ENCODE measurements around the gene HEXD.
"Not testable (repeated sequence)": the region's sequence is repeated elsewhere in the genome, so short reads cannot be mapped to it uniquely, and the experiment has no call there.

The HEXD gene

GRCh38 chr17:82449131-82449882 lies 31.2 kb downstream of the HEXD start:
- DNase-seq (ENCODE audit: low read depth, low spot score): no peak
- TF ChIP-seq, protein P1, sequence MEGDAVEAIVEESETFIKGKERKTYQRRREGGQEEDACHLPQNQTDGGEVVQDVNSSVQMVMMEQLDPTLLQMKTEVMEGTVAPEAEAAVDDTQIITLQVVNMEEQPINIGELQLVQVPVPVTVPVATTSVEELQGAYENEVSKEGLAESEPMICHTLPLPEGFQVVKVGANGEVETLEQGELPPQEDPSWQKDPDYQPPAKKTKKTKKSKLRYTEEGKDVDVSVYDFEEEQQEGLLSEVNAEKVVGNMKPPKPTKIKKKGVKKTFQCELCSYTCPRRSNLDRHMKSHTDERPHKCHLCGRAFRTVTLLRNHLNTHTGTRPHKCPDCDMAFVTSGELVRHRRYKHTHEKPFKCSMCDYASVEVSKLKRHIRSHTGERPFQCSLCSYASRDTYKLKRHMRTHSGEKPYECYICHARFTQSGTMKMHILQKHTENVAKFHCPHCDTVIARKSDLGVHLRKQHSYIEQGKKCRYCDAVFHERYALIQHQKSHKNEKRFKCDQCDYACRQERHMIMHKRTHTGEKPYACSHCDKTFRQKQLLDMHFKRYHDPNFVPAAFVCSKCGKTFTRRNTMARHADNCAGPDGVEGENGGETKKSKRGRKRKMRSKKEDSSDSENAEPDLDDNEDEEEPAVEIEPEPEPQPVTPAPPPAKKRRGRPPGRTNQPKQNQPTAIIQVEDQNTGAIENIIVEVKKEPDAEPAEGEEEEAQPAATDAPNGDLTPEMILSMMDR (IDR thresholded peaks at IDR 0.05; ENCODE audit: insufficient read depth, low read length, missing control alignments): no peak
- H3K4me3 ChIP-seq (ENCODE audit: low read depth, low read length): peak overlapping the region; percentile 89
- ChIA-PET POLR2A (no interaction called here), CTCF (interaction anchor here (1.4 kb wide), 2 partner anchors 27 to 98 kb away, joined by 4 read pairs; no protein-coding TSS in a partner anchor)

DNA sequence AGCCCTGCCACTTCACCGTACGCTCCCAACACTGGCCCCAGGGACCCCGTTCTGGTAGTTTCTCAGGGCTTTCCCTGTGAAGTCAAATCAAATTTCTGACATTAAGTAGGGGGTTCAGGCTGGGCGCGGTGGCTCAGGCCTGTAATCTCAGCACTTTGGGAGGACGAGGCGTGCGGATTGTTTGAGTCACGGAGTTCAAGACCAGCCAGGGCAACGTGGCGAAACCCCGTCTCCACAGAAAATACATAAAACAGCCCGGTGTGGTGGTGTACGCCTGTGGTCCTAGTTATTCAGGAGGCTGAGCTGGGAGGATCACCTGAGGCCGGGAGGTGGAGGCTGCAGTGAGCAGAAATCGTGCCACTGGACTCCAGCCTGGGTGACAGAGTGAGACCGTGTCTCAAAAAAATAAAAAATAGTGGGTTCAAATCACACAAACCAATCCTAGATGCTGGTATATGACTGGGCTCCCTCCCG lies 31.8 kb downstream of the HEXD start:
- H3K4me3 ChIP-seq (ENCODE audit: low read depth, low read length): peak overlapping the region; percentile 89
- POLR2A ChIA-PET: no interaction called here
- CTCF ChIA-PET: interaction anchor here (1.4 kb wide), 2 partner anchors 27 to 99 kb away, joined by 4 read pairs; no protein-coding TSS in a partner anchor
- no peak for DNase-seq (ENCODE audit: low read depth, low spot score)
- TF ChIP-seq, protein P1 (IDR thresholded peaks at IDR 0.05; ENCODE audit: insufficient read depth, low read length, missing control alignments): no peak

DNA sequence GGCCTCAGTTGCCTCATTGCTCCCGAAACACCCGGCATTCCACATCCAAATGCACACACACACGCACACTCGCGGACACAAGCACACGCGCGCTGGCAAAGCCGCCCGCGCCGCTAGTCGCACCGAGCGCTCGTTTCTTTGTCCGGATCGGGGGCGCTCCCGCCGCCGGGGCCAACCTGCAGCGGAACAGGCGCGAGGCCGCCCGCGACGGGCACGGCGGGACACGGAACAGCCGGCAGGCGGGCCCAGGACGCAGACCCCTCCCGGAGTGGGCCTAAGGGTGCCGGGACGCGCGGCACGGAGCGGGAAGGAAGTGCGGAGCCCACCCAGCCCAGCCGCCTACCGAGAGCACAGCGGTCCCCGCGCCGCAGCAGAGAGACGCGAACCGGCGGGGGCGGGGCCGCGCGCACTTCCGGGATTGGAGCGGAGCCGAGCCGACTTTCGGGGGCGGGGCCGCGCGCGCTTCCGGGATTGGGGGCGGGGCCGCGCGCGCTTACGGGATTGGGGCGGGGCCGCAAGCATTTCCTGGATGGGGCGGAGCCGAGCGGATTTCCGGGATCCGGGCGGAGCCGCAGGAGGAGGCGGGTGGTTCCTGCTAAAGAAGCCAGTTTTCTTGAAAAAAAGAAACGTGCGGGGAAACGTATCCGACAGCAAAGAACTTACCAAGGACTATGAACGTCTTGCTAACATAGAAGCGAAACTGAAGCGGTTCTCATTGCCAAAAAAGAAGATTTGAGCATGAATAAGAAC lies 32.4 kb downstream of the HEXD start, which contains the start of gene CYBC1:
Gene CYBC1 (minus strand): TSS at position 396 of the 750 bp plus-strand sequence. CDS start 1,498 bp downstream, outside the sequence.
- H3K4me3 ChIP-seq (ENCODE audit: low read depth, low read length): peak within 1 kb of the TSS; percentile 89
- CTCF ChIA-PET: interaction anchor here (1.4 kb wide), 1 partner anchor 99 kb away, joined by 4 read pairs; no protein-coding TSS in a partner anchor
- TF ChIP-seq, protein P1 (IDR thresholded peaks at IDR 0.05; ENCODE audit: insufficient read depth, low read length, missing control alignments): no peak
- peak; percentile 42 for DNase-seq (ENCODE audit: low read depth, low spot score)
- POLR2A ChIA-PET: no interaction called here

DNA sequence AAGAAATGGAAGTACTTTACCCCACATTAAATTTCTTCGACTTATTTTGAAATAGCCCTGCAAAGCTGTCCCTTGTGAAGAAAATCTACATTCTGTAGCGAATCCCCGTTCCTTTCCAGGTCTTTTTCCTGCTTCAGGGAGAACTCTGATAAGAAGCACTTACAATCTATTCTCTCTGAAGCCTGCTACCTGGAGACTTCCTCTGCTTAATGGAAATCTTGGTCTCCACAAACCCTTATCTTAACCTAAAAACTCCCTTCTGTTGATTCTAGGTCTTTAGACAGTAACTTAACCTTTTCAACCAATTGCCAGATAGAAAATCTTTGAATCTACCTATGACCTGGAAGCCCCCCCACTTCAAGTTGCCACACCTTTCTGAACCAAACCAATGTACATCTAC lies 34.0 kb downstream of the HEXD start:
- POLR2A ChIA-PET: no interaction called here
- TF ChIP-seq, protein P1 (IDR thresholded peaks at IDR 0.05; ENCODE audit: insufficient read depth, low read length, missing control alignments): no peak
- H3K4me3 ChIP-seq (ENCODE audit: low read depth, low read length): no peak overlapping the region
- CTCF ChIA-PET: no interaction called here
- no peak for DNase-seq (ENCODE audit: low read depth, low spot score)

- CTCF ChIA-PET; DNase-seq (ENCODE audit: low read depth, low spot score); H3K4me3 ChIP-seq (ENCODE audit: low read depth, low read length); POLR2A ChIA-PET: not testable (repeated sequence)
Observed at GRCh38 chr17:82453151-82453550, 35.0 kb downstream of the HEXD start.

GRCh38 chr17:82453706-82454105 lies 35.6 kb downstream of the HEXD start:
- POLR2A ChIA-PET; H3K4me3 ChIP-seq (ENCODE audit: low read depth, low read length); DNase-seq (ENCODE audit: low read depth, low spot score); CTCF ChIA-PET: not testable (repeated sequence)

Measured in AG04449 (cell line).